ENCODE measurements around the gene ST7. TPM values are rescaled to one million over a fixed set of nuclear protein-coding genes. Genes with fewer than 3 reads are reported as not detected.
A peak's percentile ranks its signal among the peaks of the same experiment; 100 is the strongest.

The ST7 gene
- total RNA-seq, 1 donor from 2014 or later = 39.3 TPM

DNA sequence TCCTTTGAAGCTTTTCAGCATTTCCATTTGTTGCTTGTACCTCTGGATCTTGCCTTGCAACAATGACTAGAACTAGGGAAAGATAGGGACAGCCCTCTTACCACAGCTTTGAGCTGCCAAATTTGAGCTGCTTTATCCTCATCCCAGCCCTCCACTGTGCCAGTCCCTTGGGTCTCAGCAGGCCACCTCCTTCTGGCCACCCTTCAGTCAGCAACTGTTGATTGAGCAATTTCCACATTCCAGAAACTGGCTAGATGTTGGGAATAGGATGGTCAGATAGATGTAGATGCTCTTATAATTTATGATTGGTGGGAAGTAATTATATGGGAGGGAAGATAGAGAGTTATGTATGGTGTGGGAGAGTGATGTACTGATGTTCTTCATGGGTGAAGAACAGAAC lies 100.1 kb downstream of the ST7 start:
- Histone ChIP-seq H3K9me3 (ENCODE audit: insufficient read depth, low read depth, low read length) (no peaks in the 10 kb centered on the region), H3K79me2 (ENCODE audit: insufficient read depth, low read length) (peaks cover 73% of the 10 kb centered on the region), H3K27me3 (ENCODE audit: insufficient read depth, low read length) (no peaks in the 10 kb centered on the region), H3K36me3 (ENCODE audit: insufficient read depth, low read length) (no peaks in the 10 kb centered on the region), H3K4me2 (ENCODE audit: low read length) (no peak overlapping the region), H3K4me1 (ENCODE audit: insufficient read depth, low read length) (peaks cover 2% of the 10 kb centered on the region), H3K27ac (ENCODE audit: low read depth, low read length) (no peak overlapping the region), H4K20me1 (ENCODE audit: insufficient read depth, low read length) (peaks cover 30% of the 10 kb centered on the region), H3K9ac (ENCODE audit: low read length) (no peak overlapping the region), H3K4me3 (ENCODE audit: insufficient read depth, low read depth, low read length) (no peak overlapping the region), H2AFZ (ENCODE audit: low read depth, low read length) (no peak overlapping the region)
- peaks cover 7% of the 10 kb centered on the region for H3K4me1 Mint-ChIP-seq (ENCODE audit: low read depth, unreplicated experiment)
- H3K36me3 Mint-ChIP-seq (ENCODE audit: low read depth, unreplicated experiment) = peaks cover 8% of the 10 kb centered on the region
- TF ChIP-seq, protein P1, sequence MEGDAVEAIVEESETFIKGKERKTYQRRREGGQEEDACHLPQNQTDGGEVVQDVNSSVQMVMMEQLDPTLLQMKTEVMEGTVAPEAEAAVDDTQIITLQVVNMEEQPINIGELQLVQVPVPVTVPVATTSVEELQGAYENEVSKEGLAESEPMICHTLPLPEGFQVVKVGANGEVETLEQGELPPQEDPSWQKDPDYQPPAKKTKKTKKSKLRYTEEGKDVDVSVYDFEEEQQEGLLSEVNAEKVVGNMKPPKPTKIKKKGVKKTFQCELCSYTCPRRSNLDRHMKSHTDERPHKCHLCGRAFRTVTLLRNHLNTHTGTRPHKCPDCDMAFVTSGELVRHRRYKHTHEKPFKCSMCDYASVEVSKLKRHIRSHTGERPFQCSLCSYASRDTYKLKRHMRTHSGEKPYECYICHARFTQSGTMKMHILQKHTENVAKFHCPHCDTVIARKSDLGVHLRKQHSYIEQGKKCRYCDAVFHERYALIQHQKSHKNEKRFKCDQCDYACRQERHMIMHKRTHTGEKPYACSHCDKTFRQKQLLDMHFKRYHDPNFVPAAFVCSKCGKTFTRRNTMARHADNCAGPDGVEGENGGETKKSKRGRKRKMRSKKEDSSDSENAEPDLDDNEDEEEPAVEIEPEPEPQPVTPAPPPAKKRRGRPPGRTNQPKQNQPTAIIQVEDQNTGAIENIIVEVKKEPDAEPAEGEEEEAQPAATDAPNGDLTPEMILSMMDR (IDR thresholded peaks at IDR 0.05; ENCODE audit: insufficient read depth, low read depth, low read length) = no peak
- no peak for TF ChIP-seq EZH2 (IDR thresholded peaks at IDR 0.05; ENCODE audit: insufficient read depth, low read length)
- H3K4me3 Mint-ChIP-seq (ENCODE audit: unreplicated experiment) = no peak overlapping the region
- no peaks in the 10 kb centered on the region for H3K27me3 Mint-ChIP-seq (ENCODE audit: low read depth, unreplicated experiment)
- FAIRE-seq (no peak), DNase-seq (ENCODE audit: low read depth) (no peak)
- H3K27ac Mint-ChIP-seq (ENCODE audit: unreplicated experiment) = no peak overlapping the region
- no peaks in the 10 kb centered on the region for H3K9me3 Mint-ChIP-seq (ENCODE audit: unreplicated experiment)

DNA sequence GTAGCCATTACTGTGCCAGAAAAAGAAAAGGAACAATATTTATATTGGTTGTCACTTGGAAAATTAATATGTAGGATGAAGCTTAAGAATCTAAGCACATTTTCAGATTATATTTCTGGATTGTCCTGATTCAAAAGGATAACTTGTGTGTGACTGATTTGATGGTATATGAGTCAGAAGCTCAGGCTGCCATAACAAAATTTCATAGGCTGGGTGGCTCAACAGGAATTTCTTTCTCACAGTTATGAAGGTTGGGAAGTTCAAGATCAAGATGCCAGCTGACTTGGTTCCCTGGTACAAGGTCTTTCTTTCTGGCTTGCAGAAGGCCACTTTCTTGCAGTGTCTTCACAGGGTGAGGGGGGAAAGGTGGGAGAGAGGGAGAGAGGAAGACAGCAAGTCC lies 108.5 kb downstream of the ST7 start:
- H3K4me1 Mint-ChIP-seq (ENCODE audit: low read depth, unreplicated experiment) = peaks cover 15% of the 10 kb centered on the region
- no peak for TF ChIP-seq EZH2 (IDR thresholded peaks at IDR 0.05; ENCODE audit: insufficient read depth, low read length)
- TF ChIP-seq, protein P1 (IDR thresholded peaks at IDR 0.05; ENCODE audit: insufficient read depth, low read depth, low read length) = no peak
- peaks cover 7% of the 10 kb centered on the region for H4K20me1 ChIP-seq (ENCODE audit: insufficient read depth, low read length)
- peak overlapping the region; percentile 82 for H3K27ac ChIP-seq (ENCODE audit: low read depth, low read length)
- peak overlapping the region; percentile 47 for H3K4me2 ChIP-seq (ENCODE audit: low read length)
- H3K9me3 ChIP-seq (ENCODE audit: insufficient read depth, low read depth, low read length) = no peaks in the 10 kb centered on the region
- peaks cover 57% of the 10 kb centered on the region for H3K79me2 ChIP-seq (ENCODE audit: insufficient read depth, low read length)
- H3K36me3 Mint-ChIP-seq (ENCODE audit: low read depth, unreplicated experiment) = peaks cover 2% of the 10 kb centered on the region
- H3K9me3 Mint-ChIP-seq (ENCODE audit: unreplicated experiment) = no peaks in the 10 kb centered on the region
- H3K27me3 Mint-ChIP-seq (ENCODE audit: low read depth, unreplicated experiment) = no peaks in the 10 kb centered on the region
- H3K4me3 ChIP-seq (ENCODE audit: insufficient read depth, low read depth, low read length) = no peak overlapping the region
- peaks cover 7% of the 10 kb centered on the region for H3K4me1 ChIP-seq (ENCODE audit: insufficient read depth, low read length)
- peak overlapping the region; percentile 47 for H3K9ac ChIP-seq (ENCODE audit: low read length)
- H3K27me3 ChIP-seq (ENCODE audit: insufficient read depth, low read length) = no peaks in the 10 kb centered on the region
- no peak overlapping the region for H3K4me3 Mint-ChIP-seq (ENCODE audit: unreplicated experiment)
- H2AFZ ChIP-seq (ENCODE audit: low read depth, low read length) = no peak overlapping the region
- FAIRE-seq (peak; percentile 60), DNase-seq (ENCODE audit: low read depth) (peak; percentile 43)
- H3K36me3 ChIP-seq (ENCODE audit: insufficient read depth, low read length) = no peaks in the 10 kb centered on the region
- no peak overlapping the region for H3K27ac Mint-ChIP-seq (ENCODE audit: unreplicated experiment)

DNA sequence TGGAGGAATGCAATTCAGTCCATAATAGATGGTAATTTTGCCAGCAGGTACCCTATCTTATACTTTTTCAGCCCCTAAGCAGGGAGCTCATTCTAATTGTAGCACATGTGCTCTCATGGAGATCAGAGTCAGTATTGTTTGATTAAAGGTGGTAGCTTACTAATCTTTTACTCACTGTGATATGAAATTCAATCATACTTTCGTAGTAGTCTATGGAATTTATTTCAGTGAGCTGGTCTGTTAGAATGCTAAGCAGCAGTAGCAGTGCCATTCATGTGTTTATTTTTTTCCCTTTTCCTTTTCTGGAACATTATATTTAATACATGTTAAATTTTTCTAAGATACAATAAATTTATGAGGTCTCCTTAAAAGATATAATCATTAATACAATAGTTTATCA lies 109.0 kb downstream of the ST7 start:
- H3K4me2 ChIP-seq (ENCODE audit: low read length) = peak overlapping the region; percentile 47
- H3K79me2 ChIP-seq (ENCODE audit: insufficient read depth, low read length) = peaks cover 58% of the 10 kb centered on the region
- H3K4me3 Mint-ChIP-seq (ENCODE audit: unreplicated experiment) = no peak overlapping the region
- no peak overlapping the region for H2AFZ ChIP-seq (ENCODE audit: low read depth, low read length)
- FAIRE-seq (no peak), DNase-seq (ENCODE audit: low read depth) (peak; percentile 35)
- H3K9me3 Mint-ChIP-seq (ENCODE audit: unreplicated experiment) = no peaks in the 10 kb centered on the region
- H3K27me3 Mint-ChIP-seq (ENCODE audit: low read depth, unreplicated experiment) = no peaks in the 10 kb centered on the region
- H3K27me3 ChIP-seq (ENCODE audit: insufficient read depth, low read length) = no peaks in the 10 kb centered on the region
- no peak for TF ChIP-seq EZH2 (IDR thresholded peaks at IDR 0.05; ENCODE audit: insufficient read depth, low read length)
- TF ChIP-seq, protein P1 (IDR thresholded peaks at IDR 0.05; ENCODE audit: insufficient read depth, low read depth, low read length) = no peak
- H3K27ac Mint-ChIP-seq (ENCODE audit: unreplicated experiment) = peak overlapping the region; percentile 47
- H4K20me1 ChIP-seq (ENCODE audit: insufficient read depth, low read length) = peaks cover 11% of the 10 kb centered on the region
- no peak overlapping the region for H3K4me3 ChIP-seq (ENCODE audit: insufficient read depth, low read depth, low read length)
- peak overlapping the region; percentile 82 for H3K27ac ChIP-seq (ENCODE audit: low read depth, low read length)
- peaks cover 7% of the 10 kb centered on the region for H3K4me1 ChIP-seq (ENCODE audit: insufficient read depth, low read length)
- H3K36me3 ChIP-seq (ENCODE audit: insufficient read depth, low read length) = no peaks in the 10 kb centered on the region
- peak overlapping the region; percentile 47 for H3K9ac ChIP-seq (ENCODE audit: low read length)
- no peaks in the 10 kb centered on the region for H3K9me3 ChIP-seq (ENCODE audit: insufficient read depth, low read depth, low read length)
- peaks cover 18% of the 10 kb centered on the region for H3K4me1 Mint-ChIP-seq (ENCODE audit: low read depth, unreplicated experiment)
- peaks cover 2% of the 10 kb centered on the region for H3K36me3 Mint-ChIP-seq (ENCODE audit: low read depth, unreplicated experiment)
